Erythroblast (primary cell): ENCODE data around the gene USP22.

ENCODE experiments used
- GATA1 ChIP-seq: IDR thresholded peaks from 2 replicates; pipeline ENCODE4 v1.6.1; 2011; ENCODE audit warnings: low read depth, mild to moderate bottlenecking, control low read depth, low read length, moderate library complexity
- POLR2A ChIP-seq: IDR thresholded peaks from 2 replicates; pipeline ENCODE4 v1.6.1; 2011; ENCODE audit warnings: mild to moderate bottlenecking, low read length

DNA sequence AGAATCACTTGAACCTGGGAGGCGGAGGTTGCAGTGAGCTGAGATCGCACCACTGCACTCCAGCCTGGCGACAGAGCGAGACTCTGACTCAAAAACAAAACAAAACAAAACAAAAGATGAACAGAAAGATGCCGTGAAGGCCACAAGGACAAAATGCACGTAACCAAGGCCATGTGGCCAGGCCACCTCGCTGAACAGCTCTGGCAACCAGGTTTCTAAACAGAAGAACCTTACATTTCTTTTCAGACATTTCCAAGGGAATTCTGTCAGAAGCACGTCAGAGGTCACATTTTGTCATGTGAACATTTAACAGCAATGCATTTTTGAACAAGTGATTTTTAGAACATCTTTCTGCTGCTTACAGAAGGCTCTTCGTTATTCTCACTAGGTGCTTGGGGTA is 28.8 kb downstream of the USP22 start:
- TF ChIP-seq POLR2A (no peak), GATA1 (no peak)
